ENCODE results near the gene LRRC10.
A peak's percentile ranks its signal among the peaks of the same experiment; 100 is the strongest.

Gene LRRC10

DNA sequence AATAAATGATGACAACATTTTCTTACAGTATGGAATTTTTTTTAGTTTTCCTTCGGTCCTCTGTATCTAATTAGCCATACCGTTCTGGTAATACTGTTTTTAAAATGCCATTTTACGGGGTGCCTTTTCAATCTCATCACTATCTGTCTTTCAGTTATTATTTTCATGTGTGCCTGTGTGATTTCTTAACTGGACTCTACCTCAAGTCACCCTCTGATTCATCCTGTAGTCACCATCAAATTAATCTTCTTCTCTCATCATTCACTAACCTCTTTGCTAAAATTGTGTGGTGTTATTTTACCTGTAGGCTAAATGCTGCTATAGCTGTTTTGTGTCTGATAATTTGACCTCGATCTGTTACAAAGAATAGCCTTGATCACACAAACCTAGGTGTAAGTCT, 41.5 kb downstream of the LRRC10 start:
- DNase-seq (ENCODE audit: low spot score): peak; percentile 19

DNA sequence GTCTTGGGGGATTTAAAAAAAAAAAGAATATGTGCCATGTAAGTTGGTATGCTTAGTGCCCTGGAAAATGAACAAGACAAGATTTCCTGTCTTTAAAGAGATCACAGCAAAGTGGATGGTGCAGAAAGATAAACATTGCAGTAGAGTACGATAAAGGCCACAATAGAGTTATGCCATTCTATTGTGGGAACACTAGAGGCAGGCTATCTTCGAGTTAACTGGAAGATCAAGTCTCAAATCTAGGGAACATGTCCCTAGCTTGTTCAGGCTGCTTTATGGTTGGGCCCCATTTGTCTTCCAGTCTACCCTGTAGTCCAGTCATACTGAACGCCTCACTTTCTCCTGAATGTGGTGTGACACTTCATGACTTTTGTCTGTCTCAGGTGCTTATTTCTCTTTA, 44.1 kb downstream of the LRRC10 start:
- DNase-seq (ENCODE audit: low spot score): no peak

DNA sequence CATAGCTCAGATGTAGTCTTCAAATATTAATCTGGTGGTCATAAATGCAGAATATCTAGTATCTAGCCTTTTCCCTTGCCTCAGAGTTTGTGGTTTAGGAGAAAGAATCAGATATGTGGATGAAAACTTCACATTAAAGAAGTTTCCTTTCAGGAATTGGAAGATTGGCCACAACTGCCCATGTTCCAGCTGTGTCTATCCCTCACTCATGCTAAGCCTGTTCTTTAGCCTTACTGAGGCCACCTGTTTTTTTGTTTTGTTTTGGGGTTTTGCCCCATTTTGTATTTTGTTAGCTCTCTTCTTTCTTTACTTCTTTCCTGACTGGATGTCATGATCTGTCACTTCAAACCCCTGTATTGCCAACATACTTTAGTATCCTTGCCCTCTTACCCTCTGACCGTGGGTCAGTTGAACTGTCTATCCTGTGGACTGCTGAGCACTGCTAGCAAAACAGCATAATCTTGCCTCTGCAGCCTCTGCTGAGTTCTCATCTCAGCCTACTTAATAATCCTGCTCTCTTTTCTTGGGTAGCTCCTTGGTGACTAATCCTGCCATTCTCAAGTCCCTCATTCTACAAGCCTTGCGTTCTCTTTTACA, 47.4 kb downstream of the LRRC10 start:
- DNase-seq (ENCODE audit: low spot score): no peak

All from AG20443 (cell line).